Tibial nerve (tissue), 4 donors: Measurements from ENCODE around the gene MT3.

Source experiments
- EP300 ChIP-seq, 2 donors: sonication (generic); formaldehyde crosslinking; IDR thresholded peaks; one replicate each; pipeline ENCODE4 v1.6.1; 2017; ENCODE audit warnings: antibody characterized with exemption in 2 of 2, mild to moderate bottlenecking in 1 of 2
- TF ChIP-seq, protein P1 (sequence below), 5 experiments: fragments of 200-600 bp in 3 of 5; fragments of 450-650 bp in 2 of 5; sonication (generic) in 3 of 5; IDR thresholded peaks; one replicate each; pipeline ENCODE4 v1.5.1; 2016 to 2019; ENCODE audit warnings: antibody characterized with exemption in 5 of 5, mild to moderate bottlenecking in 3 of 5, moderate library complexity in 2 of 5

- TF ChIP-seq, protein P1, sequence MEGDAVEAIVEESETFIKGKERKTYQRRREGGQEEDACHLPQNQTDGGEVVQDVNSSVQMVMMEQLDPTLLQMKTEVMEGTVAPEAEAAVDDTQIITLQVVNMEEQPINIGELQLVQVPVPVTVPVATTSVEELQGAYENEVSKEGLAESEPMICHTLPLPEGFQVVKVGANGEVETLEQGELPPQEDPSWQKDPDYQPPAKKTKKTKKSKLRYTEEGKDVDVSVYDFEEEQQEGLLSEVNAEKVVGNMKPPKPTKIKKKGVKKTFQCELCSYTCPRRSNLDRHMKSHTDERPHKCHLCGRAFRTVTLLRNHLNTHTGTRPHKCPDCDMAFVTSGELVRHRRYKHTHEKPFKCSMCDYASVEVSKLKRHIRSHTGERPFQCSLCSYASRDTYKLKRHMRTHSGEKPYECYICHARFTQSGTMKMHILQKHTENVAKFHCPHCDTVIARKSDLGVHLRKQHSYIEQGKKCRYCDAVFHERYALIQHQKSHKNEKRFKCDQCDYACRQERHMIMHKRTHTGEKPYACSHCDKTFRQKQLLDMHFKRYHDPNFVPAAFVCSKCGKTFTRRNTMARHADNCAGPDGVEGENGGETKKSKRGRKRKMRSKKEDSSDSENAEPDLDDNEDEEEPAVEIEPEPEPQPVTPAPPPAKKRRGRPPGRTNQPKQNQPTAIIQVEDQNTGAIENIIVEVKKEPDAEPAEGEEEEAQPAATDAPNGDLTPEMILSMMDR (IDR thresholded peaks at IDR 0.05), result peak in 3 of 5 experiments; percentile 5 to 34 (median 23)
- peak in 1 of 2 donors; percentile 82 for TF ChIP-seq EP300 (IDR thresholded peaks at IDR 0.05)
These were observed 28.1 kb downstream of the MT3 start for GRCh38 chr16:56617212-56618085.
